ENCODE data around the gene STEAP1B.

DNA sequence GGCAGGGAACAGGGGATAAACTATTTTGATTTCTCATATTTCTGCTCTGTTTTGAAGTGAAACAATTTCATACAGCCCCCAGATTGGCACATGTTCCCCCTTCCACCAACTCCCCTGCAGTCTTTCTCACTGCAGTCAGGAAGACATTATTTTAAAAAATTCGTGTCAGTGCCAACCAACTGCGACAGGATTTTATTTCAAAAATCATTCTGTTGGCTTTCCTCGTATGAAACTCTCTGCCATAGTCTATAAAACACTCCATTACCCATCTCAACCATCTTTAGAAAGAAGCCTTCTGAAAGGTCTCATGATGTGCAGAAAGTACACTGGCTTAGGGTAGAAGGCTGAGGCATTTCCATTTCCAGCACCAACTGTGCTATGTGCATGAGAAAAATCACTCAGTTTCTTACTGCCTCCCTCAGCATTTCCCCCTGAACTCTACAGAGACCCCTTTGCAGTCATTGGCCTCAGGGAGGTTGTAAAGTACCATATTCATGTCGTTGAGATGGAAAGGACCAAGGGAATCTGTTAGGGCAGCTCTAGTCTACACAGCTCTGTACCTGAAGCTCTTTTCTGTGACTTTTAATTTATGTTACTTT is 46.9 kb downstream of the STEAP1B start:
- TF ChIP-seq CTCF (IDR thresholded peaks at IDR 0.05), result no peak
- TF ChIP-seq POLR2A (IDR thresholded peaks at IDR 0.05), result no peak
